CD4-positive, CD25-positive, alpha-beta regulatory T cell (primary cell): ENCODE results near the gene OFD1. TPM values are rescaled to one million over a fixed set of nuclear protein-coding genes. Genes with fewer than 3 reads are reported as not detected.

Experiments
- ATAC-seq, 2 donors: fragments of 150-1000 bp; cut with Tn5 transposase; one replicate each; pipeline ENCODE4 v1.10.0; 2021; ENCODE audit warnings: low read depth in 2 of 2, moderate number of reproducible peaks in 2 of 2, moderate library complexity in 1 of 2
- DNase-seq, 3 donors: peaks; one replicate each; pipeline versions ENCODE4 v3.0.0 to v3.0.0-alpha.2; 2012 to 2022; ENCODE audit warnings: mixed read lengths in 1 of 3
- H3K27ac ChIP-seq: one replicate; pipeline ENCODE4 v1.7.0; 2013; ENCODE audit warnings: mild to moderate bottlenecking, low read length; ENCODE audit not compliant: insufficient read depth, poor library complexity, severe bottlenecking
- H3K27me3 ChIP-seq: one replicate; pipeline ENCODE4 v1.7.0; 2013; ENCODE audit warnings: low read length; ENCODE audit not compliant: control insufficient read depth, insufficient read depth
- H3K36me3 ChIP-seq: one replicate; pipeline ENCODE4 v1.7.0; 2013; ENCODE audit warnings: mild to moderate bottlenecking, low read length, moderate library complexity; ENCODE audit not compliant: control insufficient read depth, insufficient read depth
- H3K4me1 ChIP-seq: 2 replicates; pipeline ENCODE4 v1.7.0; 2013; ENCODE audit warnings: mild to moderate bottlenecking, low read length; ENCODE audit not compliant: insufficient read depth, control insufficient read depth, poor library complexity, severe bottlenecking
- H3K4me3 ChIP-seq: one replicate; pipeline ENCODE4 v1.7.0; 2013; ENCODE audit warnings: low read depth, mild to moderate bottlenecking, low read length, moderate library complexity
- H3K9me3 ChIP-seq, 2 experiments: 1 replicate in 1 of 2; 2 replicates in 1 of 2; pipeline ENCODE4 v1.7.0; 2013; ENCODE audit warnings: low read length in 2 of 2, mild to moderate bottlenecking in 1 of 2, moderate library complexity in 1 of 2; ENCODE audit not compliant: control insufficient read depth in 2 of 2
- H3K27ac Mint-ChIP-seq, 3 donors: one replicate each; pipeline ENCODE4 v1.8.0; 2020 to 2022; ENCODE audit warnings: mild to moderate bottlenecking in 3 of 3, mixed read lengths in 3 of 3, moderate library complexity in 2 of 3
- H3K27me3 Mint-ChIP-seq: one replicate; pipeline ENCODE4 v1.8.0; 2022; ENCODE audit warnings: mild to moderate bottlenecking, mixed read lengths
- H3K36me3 Mint-ChIP-seq: one replicate; pipeline ENCODE4 v1.8.0; 2020; ENCODE audit warnings: mixed read lengths
- H3K4me1 Mint-ChIP-seq, 4 donors: one replicate each; pipeline ENCODE4 v1.8.0; 2020 to 2022; ENCODE audit warnings: mixed read lengths in 4 of 4, mild to moderate bottlenecking in 1 of 4
- H3K4me3 Mint-ChIP-seq, 4 donors: one replicate each; pipeline ENCODE4 v1.8.0; 2020 to 2022; ENCODE audit warnings: mild to moderate bottlenecking in 4 of 4, mixed read lengths in 4 of 4, moderate library complexity in 3 of 4
- H3K9me3 Mint-ChIP-seq, 7 donors: one replicate each; pipeline ENCODE4 v1.8.0; 2020 to 2022; ENCODE audit warnings: mixed read lengths in 7 of 7, mild to moderate bottlenecking in 3 of 7, moderate library complexity in 2 of 7
- polyA plus RNA-seq, 4 donors: library from polyadenylated mRNA; unstranded; fragments of 300-500 nt; fragmentation: Illumina TruSeq; gene quantifications; one replicate each; pipeline ENCODE4 v1.2.3, GENCODE V29; 2021
- total RNA-seq: library from RNA; stranded (reverse); gene quantifications from one replicate; pipeline ENCODE4 v1.2.3, GENCODE V29; 2022

The OFD1 gene
- total and polyA plus RNA-seq, 5 donors from 2014 or later, result 26.9 to 79.9 (median 34.5) TPM

GRCh38 chrX:13690836-13691235 is 43.7 kb upstream of the OFD1 start:
- Mint-ChIP-seq H3K27ac (peak overlapping the region in 2 of 3 donors; percentile 24 to 82), H3K9me3 (no peaks in the 10 kb centered on the region), H3K4me3 (peak overlapping the region; percentile 66 to 95 (median 92)), H3K4me1 (peaks cover 18 to 64% (median 41%) of the 10 kb centered on the region in 4 donors), H3K36me3 (no peaks in the 10 kb centered on the region), H3K27me3 (no peaks in the 10 kb centered on the region)
- Histone ChIP-seq H3K36me3 (no peaks in the 10 kb centered on the region), H3K27ac (no peak overlapping the region), H3K27me3 (no peaks in the 10 kb centered on the region), H3K9me3 (no peaks in the 10 kb centered on the region), H3K4me1 (peaks cover 26% of the 10 kb centered on the region), H3K4me3 (peak overlapping the region; percentile 90)
- ATAC-seq (no peak), DNase-seq (peak in 2 of 3 donors; percentile 16 to 17)

DNA sequence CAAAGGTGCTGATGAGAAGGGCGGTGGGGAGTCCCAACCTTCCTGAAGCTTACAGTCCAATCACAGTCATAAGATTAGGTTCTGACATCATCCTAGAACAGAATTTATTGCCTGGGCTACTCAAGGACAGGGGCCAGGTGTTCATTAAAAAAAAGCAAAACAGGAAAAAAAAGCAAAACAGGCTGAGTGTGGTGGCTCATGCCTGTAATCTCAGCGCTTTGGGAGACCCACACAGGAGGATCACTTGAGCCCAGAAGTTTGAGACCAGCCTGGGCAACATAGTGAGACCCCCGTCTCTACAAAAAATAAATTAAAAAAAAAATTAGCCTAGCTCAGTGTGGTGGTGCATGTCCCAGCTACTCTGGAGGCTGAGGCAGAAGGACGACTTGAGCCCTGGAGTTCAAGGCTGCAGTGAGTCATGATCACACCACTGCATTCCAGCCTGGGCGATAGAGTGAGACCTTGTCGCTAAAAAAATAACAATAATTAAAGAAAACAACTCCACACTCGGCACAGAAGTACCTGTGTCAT is 42.6 kb upstream of the OFD1 start:
- Histone ChIP-seq H3K36me3 (no peaks in the 10 kb centered on the region), H3K9me3 (no peaks in the 10 kb centered on the region), H3K27ac (no peak overlapping the region), H3K4me1 (peaks cover 26% of the 10 kb centered on the region), H3K4me3 (peak overlapping the region; percentile 13), H3K27me3 (no peaks in the 10 kb centered on the region)
- no peak for ATAC-seq
- DNase-seq, result no peak
- H3K4me1 Mint-ChIP-seq, result peaks cover 18 to 73% (median 46%) of the 10 kb centered on the region in 4 donors
- no peaks in the 10 kb centered on the region for H3K9me3 Mint-ChIP-seq
- no peaks in the 10 kb centered on the region for H3K36me3 Mint-ChIP-seq
- no peaks in the 10 kb centered on the region for H3K27me3 Mint-ChIP-seq
- H3K27ac Mint-ChIP-seq, result no peak overlapping the region
- peak overlapping the region; percentile 1 to 63 (median 36) for H3K4me3 Mint-ChIP-seq

GRCh38 chrX:13692771-13693231 is 41.7 kb upstream of the OFD1 start:
- Histone ChIP-seq H3K4me3 (no peak overlapping the region), H3K9me3 (no peaks in the 10 kb centered on the region), H3K4me1 (peaks cover 26% of the 10 kb centered on the region), H3K36me3 (no peaks in the 10 kb centered on the region), H3K27ac (no peak overlapping the region), H3K27me3 (no peaks in the 10 kb centered on the region)
- Mint-ChIP-seq H3K27me3 (no peaks in the 10 kb centered on the region), H3K9me3 (no peaks in the 10 kb centered on the region), H3K4me3 (peak overlapping the region in 2 of 4 donors; percentile 1 to 6), H3K36me3 (no peaks in the 10 kb centered on the region), H3K27ac (peak overlapping the region in 2 of 3 donors; percentile 22 to 74), H3K4me1 (peaks cover 18 to 78% (median 50%) of the 10 kb centered on the region in 4 donors)
- ATAC-seq (no peak), DNase-seq (no peak)

DNA sequence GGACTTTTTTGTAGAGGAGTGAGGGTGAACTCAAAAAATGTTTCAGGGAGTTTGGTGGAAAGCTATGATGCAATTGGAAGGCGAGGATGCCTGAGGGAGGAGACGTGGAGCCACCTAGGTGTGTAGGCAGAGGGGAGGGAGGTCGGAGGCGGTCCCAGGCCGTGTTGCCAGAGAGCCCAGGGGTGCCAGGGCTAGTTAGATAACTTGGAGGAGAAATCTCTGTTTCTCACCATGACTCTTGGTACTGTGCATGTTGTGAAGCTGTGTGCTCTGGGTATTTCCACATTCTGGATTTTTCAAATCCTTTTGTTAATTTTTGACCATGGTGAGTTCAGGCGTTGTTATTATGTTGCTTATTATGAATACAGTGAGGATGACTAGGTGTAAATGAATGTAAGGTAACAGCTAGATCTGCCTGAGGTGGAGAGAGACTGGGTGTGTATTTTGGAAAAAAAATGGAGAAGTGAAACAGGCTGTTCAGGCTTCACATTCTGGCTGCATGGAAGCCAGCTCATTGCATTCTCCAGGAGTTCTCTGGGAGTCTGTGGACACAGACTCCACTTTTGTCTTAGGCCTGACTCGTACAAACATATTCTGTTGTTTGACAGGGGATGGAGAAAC is 41.1 kb upstream of the OFD1 start:
- H3K27ac Mint-ChIP-seq, result peak overlapping the region in 2 of 3 donors; percentile 10 to 83
- H3K36me3 Mint-ChIP-seq, result no peaks in the 10 kb centered on the region
- H3K4me1 Mint-ChIP-seq, result peaks cover 15 to 72% (median 47%) of the 10 kb centered on the region in 4 donors
- Histone ChIP-seq H3K27me3 (no peaks in the 10 kb centered on the region), H3K4me3 (peak overlapping the region; percentile 19), H3K27ac (no peak overlapping the region), H3K4me1 (peaks cover 24% of the 10 kb centered on the region), H3K9me3 (no peaks in the 10 kb centered on the region), H3K36me3 (no peaks in the 10 kb centered on the region)
- no peak for ATAC-seq
- H3K9me3 Mint-ChIP-seq, result no peaks in the 10 kb centered on the region
- H3K27me3 Mint-ChIP-seq, result no peaks in the 10 kb centered on the region
- no peak for DNase-seq
- peak overlapping the region in 3 of 4 donors; percentile 7 to 30 (median 24) for H3K4me3 Mint-ChIP-seq

DNA sequence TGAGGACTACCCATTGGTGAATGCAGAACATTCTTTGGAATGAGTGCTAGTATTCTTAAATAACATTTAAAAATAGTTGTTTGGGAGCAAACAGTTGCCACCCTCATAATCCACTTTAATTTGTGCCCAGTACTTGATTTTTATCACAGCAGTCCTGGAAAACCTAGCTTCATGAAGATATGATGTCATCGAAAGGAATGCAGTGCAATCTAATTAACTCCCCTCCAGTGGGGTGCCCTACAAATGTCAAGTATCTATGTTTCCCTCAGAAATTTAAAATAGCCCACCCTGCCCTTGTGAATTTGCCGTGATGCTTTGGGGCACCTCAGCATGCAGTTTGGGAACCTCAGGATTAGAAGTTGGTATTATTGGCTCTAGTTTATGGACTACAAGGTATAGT is 40.2 kb upstream of the OFD1 start:
- H3K27ac Mint-ChIP-seq, result no peak overlapping the region
- no peaks in the 10 kb centered on the region for H3K27me3 Mint-ChIP-seq
- ATAC-seq (no peak), DNase-seq (no peak)
- H3K27me3 ChIP-seq, result no peaks in the 10 kb centered on the region
- H3K36me3 ChIP-seq, result no peaks in the 10 kb centered on the region
- peaks cover 12 to 70% (median 46%) of the 10 kb centered on the region in 4 donors for H3K4me1 Mint-ChIP-seq
- H3K4me3 Mint-ChIP-seq, result no peak overlapping the region
- H3K9me3 Mint-ChIP-seq, result no peaks in the 10 kb centered on the region
- peaks cover 19% of the 10 kb centered on the region for H3K4me1 ChIP-seq
- H3K4me3 ChIP-seq, result no peak overlapping the region
- H3K36me3 Mint-ChIP-seq, result no peaks in the 10 kb centered on the region
- H3K27ac ChIP-seq, result no peak overlapping the region
- no peaks in the 10 kb centered on the region for H3K9me3 ChIP-seq

GRCh38 chrX:13694983-13695382 is 39.6 kb upstream of the OFD1 start:
- Mint-ChIP-seq H3K36me3 (no peaks in the 10 kb centered on the region), H3K9me3 (no peaks in the 10 kb centered on the region), H3K27ac (peak overlapping the region in 1 of 3 donors; percentile 1), H3K27me3 (no peaks in the 10 kb centered on the region), H3K4me1 (peaks cover 12 to 66% (median 46%) of the 10 kb centered on the region in 4 donors), H3K4me3 (peak overlapping the region in 1 of 4 donors; percentile 40)
- ATAC-seq, result no peak
- Histone ChIP-seq H3K9me3 (no peaks in the 10 kb centered on the region), H3K27me3 (no peaks in the 10 kb centered on the region), H3K27ac (no peak overlapping the region), H3K36me3 (no peaks in the 10 kb centered on the region), H3K4me3 (no peak overlapping the region), H3K4me1 (peaks cover 13% of the 10 kb centered on the region)
- no peak for DNase-seq

GRCh38 chrX:13695601-13696115 is 38.9 kb upstream of the OFD1 start:
- Mint-ChIP-seq H3K27ac (peak overlapping the region in 1 of 3 donors; percentile 1), H3K4me1 (peaks cover 7 to 63% (median 42%) of the 10 kb centered on the region in 4 donors), H3K4me3 (peak overlapping the region in 1 of 4 donors; percentile 40), H3K36me3 (no peaks in the 10 kb centered on the region), H3K27me3 (no peaks in the 10 kb centered on the region), H3K9me3 (no peaks in the 10 kb centered on the region)
- H3K4me3 ChIP-seq, result no peak overlapping the region
- no peaks in the 10 kb centered on the region for H3K27me3 ChIP-seq
- no peaks in the 10 kb centered on the region for H3K36me3 ChIP-seq
- H3K4me1 ChIP-seq, result peaks cover 6% of the 10 kb centered on the region
- DNase-seq (no peak), ATAC-seq (no peak)
- H3K27ac ChIP-seq, result no peak overlapping the region
- no peaks in the 10 kb centered on the region for H3K9me3 ChIP-seq
